Ovary (tissue), 3 donors: ENCODE results near the gene ERCC6L2.

Experiments used
- EP300 ChIP-seq: sonication (generic); formaldehyde crosslinking; IDR thresholded peaks from one replicate; pipeline ENCODE4 v1.6.1; 2017; ENCODE audit warnings: antibody characterized with exemption
- POLR2A ChIP-seq: fragments of 450-650 bp; IDR thresholded peaks from one replicate; pipeline ENCODE4 v1.6.1; 2017; ENCODE audit warnings: antibody characterized with exemption, mild to moderate bottlenecking, moderate library complexity
- TF ChIP-seq, protein P1 (sequence below), 3 donors: fragments of 450-650 bp in 2 of 3; fragments of 200-600 bp in 1 of 3; IDR thresholded peaks; one replicate each; pipeline versions ENCODE4 v1.5.1 to v1.8.0; 2016 to 2022; ENCODE audit warnings: antibody characterized with exemption in 3 of 3, mild to moderate bottlenecking in 1 of 3
- donor health status: DM: no; HTN: no; CAD: no.

DNA sequence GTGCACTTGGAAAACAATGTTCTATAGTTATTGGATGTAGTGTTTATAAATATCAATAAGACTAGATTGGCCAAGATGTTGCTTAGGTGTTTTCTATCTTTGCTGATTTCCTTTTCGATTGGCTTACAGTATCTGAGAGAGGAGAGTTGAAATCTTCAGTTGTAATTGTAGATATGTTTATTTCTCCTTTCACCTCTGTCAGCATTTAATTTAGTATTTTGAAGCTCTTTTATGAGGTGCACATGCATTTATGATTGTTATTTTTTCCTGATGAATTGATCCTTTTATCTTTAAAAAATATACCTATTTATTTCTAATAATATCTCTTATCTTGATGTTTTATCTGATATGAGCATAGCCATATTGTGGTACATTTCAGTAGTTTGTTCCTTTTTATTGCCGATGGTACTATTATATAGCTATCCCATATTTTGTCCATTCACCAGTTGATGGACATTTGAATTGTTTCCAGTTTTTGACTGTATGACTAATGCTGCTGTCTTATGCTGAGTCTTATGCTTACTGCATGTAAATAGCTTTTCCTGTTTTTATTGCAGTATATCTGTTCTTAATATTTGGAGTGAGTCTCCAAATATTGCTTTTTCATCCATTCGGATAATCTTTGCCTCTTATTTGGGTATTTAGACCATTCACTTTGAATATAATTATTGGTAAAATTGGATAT lies 34.7 kb downstream of the ERCC6L2 start:
- TF ChIP-seq, protein P1, sequence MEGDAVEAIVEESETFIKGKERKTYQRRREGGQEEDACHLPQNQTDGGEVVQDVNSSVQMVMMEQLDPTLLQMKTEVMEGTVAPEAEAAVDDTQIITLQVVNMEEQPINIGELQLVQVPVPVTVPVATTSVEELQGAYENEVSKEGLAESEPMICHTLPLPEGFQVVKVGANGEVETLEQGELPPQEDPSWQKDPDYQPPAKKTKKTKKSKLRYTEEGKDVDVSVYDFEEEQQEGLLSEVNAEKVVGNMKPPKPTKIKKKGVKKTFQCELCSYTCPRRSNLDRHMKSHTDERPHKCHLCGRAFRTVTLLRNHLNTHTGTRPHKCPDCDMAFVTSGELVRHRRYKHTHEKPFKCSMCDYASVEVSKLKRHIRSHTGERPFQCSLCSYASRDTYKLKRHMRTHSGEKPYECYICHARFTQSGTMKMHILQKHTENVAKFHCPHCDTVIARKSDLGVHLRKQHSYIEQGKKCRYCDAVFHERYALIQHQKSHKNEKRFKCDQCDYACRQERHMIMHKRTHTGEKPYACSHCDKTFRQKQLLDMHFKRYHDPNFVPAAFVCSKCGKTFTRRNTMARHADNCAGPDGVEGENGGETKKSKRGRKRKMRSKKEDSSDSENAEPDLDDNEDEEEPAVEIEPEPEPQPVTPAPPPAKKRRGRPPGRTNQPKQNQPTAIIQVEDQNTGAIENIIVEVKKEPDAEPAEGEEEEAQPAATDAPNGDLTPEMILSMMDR (IDR thresholded peaks at IDR 0.05) = no peak
- TF ChIP-seq EP300 = no peak
- TF ChIP-seq POLR2A = no peak
